Loucy (cell line): ENCODE measurements around the gene PSEN1.

Source experiments
- H2AFZ ChIP-seq: fragments of 200-600 bp; sonication (generic); 2 replicates; pipeline ENCODE4 v1.6.0; 2016; ENCODE audit warnings: antibody characterized with exemption, mild to moderate bottlenecking, low read length, moderate library complexity
- H3F3A ChIP-seq: fragments of 200-600 bp; 2 replicates; pipeline ENCODE4 v1.6.0; 2016; ENCODE audit warnings: antibody characterized with exemption, low read depth, mild to moderate bottlenecking
- H3K27me3 ChIP-seq: fragments of 200-600 bp; sonication (generic); 2 replicates; pipeline ENCODE4 v1.6.1; 2014; ENCODE audit warnings: low read length, mild to moderate bottlenecking; ENCODE audit not compliant: insufficient read depth, poor library complexity, severe bottlenecking
- H3K36me3 ChIP-seq: fragments of 200-600 bp; sonication (generic); 2 replicates; pipeline ENCODE4 v1.6.1; 2016; ENCODE audit warnings: low read length; ENCODE audit not compliant: insufficient read depth
- H3K4me1 ChIP-seq: fragments of 200-600 bp; sonication (generic); 2 replicates; pipeline ENCODE4 v1.5.1; 2014; ENCODE audit warnings: low read length, mild to moderate bottlenecking; ENCODE audit not compliant: insufficient read depth, poor library complexity, severe bottlenecking
- H3K4me2 ChIP-seq: fragments of 200-600 bp; sonication (generic); 2 replicates; pipeline ENCODE4 v1.6.0; 2014; ENCODE audit warnings: antibody characterized with exemption, low read length, low read depth, mild to moderate bottlenecking; ENCODE audit not compliant: poor library complexity, severe bottlenecking
- H3K4me3 ChIP-seq: fragments of 200-600 bp; sonication (generic); 2 replicates; pipeline ENCODE4 v1.5.1; 2014; ENCODE audit warnings: low read length, mild to moderate bottlenecking, mixed read lengths; ENCODE audit not compliant: poor library complexity, severe bottlenecking
- H3K79me2 ChIP-seq: fragments of 200-600 bp; sonication (generic); 2 replicates; pipeline ENCODE4 v1.6.1; 2014; ENCODE audit warnings: low read length; ENCODE audit not compliant: insufficient read depth
- H3K9ac ChIP-seq: fragments of 200-600 bp; sonication (generic); 2 replicates; pipeline ENCODE4 v1.6.0; 2014; ENCODE audit warnings: mild to moderate bottlenecking, low read depth, low read length, moderate library complexity; ENCODE audit not compliant: poor library complexity, severe bottlenecking
- H3K9me2 ChIP-seq: fragments of 200-600 bp; sonication (generic); replicated peaks from 2 replicates; pipeline ENCODE4 v1.6.1; 2016; ENCODE audit warnings: low read depth, low read length, mixed read lengths
- H3K9me3 ChIP-seq: fragments of 200-600 bp; sonication (generic); 2 replicates; pipeline ENCODE4 v1.6.1; 2014; ENCODE audit warnings: mild to moderate bottlenecking, antibody characterized with exemption, low read length, low read depth; ENCODE audit not compliant: insufficient read depth
- H4K20me1 ChIP-seq: fragments of 200-600 bp; sonication (generic); 2 replicates; pipeline ENCODE4 v1.6.0; 2014; ENCODE audit warnings: antibody characterized with exemption, low read length, mild to moderate bottlenecking; ENCODE audit not compliant: insufficient read depth, poor library complexity, severe bottlenecking
- CTCF ChIP-seq: fragments of 200-600 bp; sonication (generic); conservative IDR thresholded peaks from 2 replicates; pipeline ENCODE4 v1.5.1; 2014; ENCODE audit warnings: mild to moderate bottlenecking, antibody characterized with exemption, low read length
- EZH2phosphoT487 ChIP-seq: fragments of 200-600 bp; IDR thresholded peaks from 2 replicates; pipeline ENCODE4 v1.6.1; 2018; ENCODE audit warnings: antibody characterized with exemption, mild to moderate bottlenecking, moderate library complexity, borderline replicate concordance

The PSEN1 gene

GRCh38 chr14:73231981-73232851 is 95.9 kb downstream of the PSEN1 start:
- Histone ChIP-seq H3K9me3 (no peaks in the 10 kb centered on the region), H3K27me3 (no peaks in the 10 kb centered on the region), H3K79me2 (no peaks in the 10 kb centered on the region), H3K4me1 (no peaks in the 10 kb centered on the region), H4K20me1 (no peaks in the 10 kb centered on the region), H3K9ac (no peak overlapping the region), H3K9me2 (no peaks in the 10 kb centered on the region), H3K36me3 (no peaks in the 10 kb centered on the region), H3K4me2 (no peak overlapping the region), H3K4me3 (no peak overlapping the region), H2AFZ (no peak overlapping the region), H3F3A (no peaks in the 10 kb centered on the region)
- TF ChIP-seq EZH2phosphoT487 (no peak), CTCF (peak; percentile 53)

- no peak overlapping the region for H3K9ac ChIP-seq
- no peaks in the 10 kb centered on the region for H3K9me2 ChIP-seq
- H3K79me2 ChIP-seq: no peaks in the 10 kb centered on the region
- no peaks in the 10 kb centered on the region for H3K9me3 ChIP-seq
- no peak overlapping the region for H3K4me2 ChIP-seq
- no peaks in the 10 kb centered on the region for H4K20me1 ChIP-seq
- no peaks in the 10 kb centered on the region for H3F3A ChIP-seq
- TF ChIP-seq CTCF (no peak), EZH2phosphoT487 (no peak)
- no peak overlapping the region for H2AFZ ChIP-seq
- H3K27me3 ChIP-seq: no peaks in the 10 kb centered on the region
- no peaks in the 10 kb centered on the region for H3K4me1 ChIP-seq
- H3K4me3 ChIP-seq: no peak overlapping the region
- H3K36me3 ChIP-seq: no peaks in the 10 kb centered on the region
These were observed 96.7 kb downstream of the PSEN1 start for GRCh38 chr14:73232984-73233383.

GRCh38 chr14:73233564-73233963 is 97.3 kb downstream of the PSEN1 start:
- no peaks in the 10 kb centered on the region for H3K36me3 ChIP-seq
- no peaks in the 10 kb centered on the region for H3K9me3 ChIP-seq
- H3F3A ChIP-seq: no peaks in the 10 kb centered on the region
- H3K4me3 ChIP-seq: no peak overlapping the region
- no peak for TF ChIP-seq EZH2phosphoT487
- H3K79me2 ChIP-seq: no peaks in the 10 kb centered on the region
- H3K9ac ChIP-seq: no peak overlapping the region
- H3K4me1 ChIP-seq: no peaks in the 10 kb centered on the region
- no peaks in the 10 kb centered on the region for H3K9me2 ChIP-seq
- H2AFZ ChIP-seq: no peak overlapping the region
- no peak overlapping the region for H3K4me2 ChIP-seq
- no peaks in the 10 kb centered on the region for H4K20me1 ChIP-seq
- no peaks in the 10 kb centered on the region for H3K27me3 ChIP-seq
